ENCODE results near the gene PRAMEF13.
"Not testable (repeated sequence)": the region's sequence is repeated elsewhere in the genome, so short reads cannot be mapped to it uniquely, and the experiment has no call there.

The PRAMEF13 gene

DNA sequence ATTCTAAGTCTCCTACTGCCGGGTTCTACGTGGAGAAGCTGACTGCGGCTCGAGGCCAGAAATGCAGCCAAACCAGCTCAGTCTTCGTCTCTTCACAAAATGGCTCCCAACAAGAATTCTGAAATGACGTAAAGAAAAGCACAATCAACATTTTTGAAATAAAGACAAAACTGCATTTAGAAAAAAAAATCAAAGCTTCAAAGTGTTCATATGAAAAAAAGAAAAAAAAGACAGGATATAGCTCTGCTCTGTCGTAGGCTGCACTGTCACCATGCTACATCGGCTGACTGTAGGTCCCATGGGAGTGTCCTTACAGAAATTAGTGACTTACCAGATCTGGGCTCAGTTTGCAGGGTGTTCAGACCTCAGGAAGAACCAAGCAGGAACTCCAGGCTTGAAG, 35.7 kb downstream of the PRAMEF13 start, which contains the start of gene HNRNPCL4:
HNRNPCL4 (minus strand) TSS at position 101 of the 400 bp plus-strand sequence. CDS start 164 bp downstream, outside the sequence.
- not testable (repeated sequence) for DNase-seq

DNA sequence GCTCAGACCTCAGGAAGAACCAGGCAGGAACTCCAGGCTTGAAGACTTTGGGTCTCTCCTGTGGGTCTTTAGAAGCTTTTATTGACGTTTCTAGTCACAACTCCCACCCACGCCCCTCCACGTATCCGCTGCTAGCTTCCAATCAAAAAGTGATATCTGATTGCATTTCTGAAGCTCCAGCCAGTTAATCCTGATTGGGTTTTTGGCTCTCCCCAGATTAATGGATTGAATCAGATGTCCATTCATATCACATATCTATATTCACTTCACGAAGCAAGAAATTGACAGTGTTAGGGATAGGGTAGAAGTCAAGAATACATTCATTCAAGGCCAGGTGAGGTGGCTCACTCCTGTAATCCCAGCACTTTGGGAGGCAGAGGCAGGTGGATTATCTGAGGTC, 45.3 kb downstream of the PRAMEF13 start, which contains the start of gene PRAMEF26:
PRAMEF26 (minus strand) TSS at position 101 of the 400 bp plus-strand sequence. CDS start 2,914 bp downstream, outside the sequence.
- not testable (repeated sequence) for DNase-seq

Data from NCI-H526 treated with DMSO at 0.1 percent for 48 hours (cell line).